ENCODE results near the gene C4orf46. TPM values are rescaled to one million over a fixed set of nuclear protein-coding genes. Genes with fewer than 3 reads are reported as not detected.

Gene C4orf46
- total RNA-seq, 1 experiment from 2014 or later, result 96.1 TPM

Other genes starting within 250 kb of the C4orf46 start
- not detected in 2 replicates for gene RXFP1, start 150.0 kb downstream of the C4orf46 start, total RNA-seq (2014; rRNA removed; shearing (Covaris generic); ENCODE audit: low replicate concordance)
- 117 and 228 TPM in 2 replicates for gene ETFDH, start 409 bp upstream of the C4orf46 start, total RNA-seq (2014; rRNA removed; shearing (Covaris generic); ENCODE audit: low replicate concordance)
- gene PPID, start 51.5 kb upstream of the C4orf46 start, total RNA-seq (2014; rRNA removed; shearing (Covaris generic); ENCODE audit: low replicate concordance), result 125 and 212 TPM in 2 replicates
- gene FNIP2, start 97.1 kb upstream of the C4orf46 start, total RNA-seq (2014; rRNA removed; shearing (Covaris generic); ENCODE audit: low replicate concordance), result 7.7 and 11.1 TPM in 2 replicates

Measured in MG63 (cell line).